GM12892 (cell line): Measurements from ENCODE around the gene PEAK3.

Source experiments
- DNase-seq: peaks from one replicate; pipeline ENCODE4 v3.0.0; 2011; ENCODE audit not compliant: insufficient read length
- FAIRE-seq: peaks from 2 replicates; lab custom pipeline; 2011; peaks lifted over from hg19 to GRCh38; lab: Jason Lieb, UNC
- POLR2A ChIP-seq: IDR thresholded peaks from 2 replicates; pipeline ENCODE4 v1.6.1; 2011; ENCODE audit warnings: low read depth, low read length, control low read depth
- POLR2AphosphoS5 ChIP-seq: IDR thresholded peaks from 2 replicates; pipeline ENCODE4 v1.6.1; 2011; ENCODE audit warnings: low read depth, low read length, control low read depth
- TAF1 ChIP-seq: IDR thresholded peaks from 2 replicates; pipeline ENCODE4 v1.6.1; 2011; ENCODE audit warnings: low read depth, mild to moderate bottlenecking, control low read depth, low read length, borderline replicate concordance

The PEAK3 gene

DNA sequence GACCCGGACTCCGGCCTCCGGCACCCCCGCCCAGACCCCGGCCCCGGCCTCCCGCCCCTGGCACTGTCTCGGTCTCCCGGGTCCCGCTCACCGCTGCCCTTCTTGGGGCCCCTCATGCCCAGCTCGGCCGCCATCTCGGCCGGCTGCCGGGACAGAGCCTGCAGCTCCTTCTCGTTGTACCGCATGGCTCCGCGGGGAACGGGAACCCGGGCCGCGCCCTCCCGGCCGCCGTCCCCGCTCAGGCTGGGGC, 46.0 kb downstream of the PEAK3 start:
- DNase-seq (no peak), FAIRE-seq (no peak)
- TF ChIP-seq TAF1 (peak; percentile 32; the same call in 1 of the 2 replicates), POLR2A (peak; percentile 23; the same call in 1 of the 2 replicates), POLR2AphosphoS5 (peak; percentile 8; the same call in 1 of the 2 replicates)

DNA sequence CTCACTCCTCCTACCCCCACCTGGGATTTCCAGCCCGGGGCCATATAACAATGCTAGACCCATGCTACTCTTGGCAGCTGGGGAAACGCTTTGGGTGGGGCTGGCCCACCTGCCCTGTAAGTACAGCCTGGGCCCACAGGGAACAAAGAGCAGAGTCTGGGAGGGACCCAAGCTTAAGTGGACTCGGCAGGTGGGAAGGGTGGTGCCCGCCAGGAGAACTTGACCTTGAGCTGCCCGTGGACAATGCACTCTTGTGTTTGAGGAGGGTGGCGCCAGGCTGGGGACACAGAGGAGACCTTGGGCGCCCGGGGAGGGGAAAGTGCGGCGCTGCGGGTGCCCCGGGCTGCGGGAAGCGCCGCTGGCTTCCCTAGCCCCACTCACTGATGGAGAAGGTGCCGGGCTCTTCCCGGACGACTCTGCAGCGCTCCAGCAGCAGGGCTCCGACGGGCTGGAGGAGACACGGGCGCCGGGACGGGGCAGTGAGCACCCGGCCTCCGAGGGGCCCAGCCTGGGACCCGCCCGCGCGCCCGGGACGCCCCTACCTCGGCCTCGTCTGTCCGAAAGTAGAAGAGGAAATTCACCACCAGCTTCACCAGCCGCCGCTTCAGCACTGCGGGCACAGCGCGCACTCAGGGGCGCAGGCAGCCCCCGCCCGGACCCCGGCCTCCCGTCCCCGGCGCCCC, 46.5 kb downstream of the PEAK3 start:
- DNase-seq (no peak), FAIRE-seq (peak; percentile 51)
- TF ChIP-seq TAF1 (no peak), POLR2AphosphoS5 (no peak), POLR2A (peak; percentile 28; the same call in 1 of the 2 replicates)

DNA sequence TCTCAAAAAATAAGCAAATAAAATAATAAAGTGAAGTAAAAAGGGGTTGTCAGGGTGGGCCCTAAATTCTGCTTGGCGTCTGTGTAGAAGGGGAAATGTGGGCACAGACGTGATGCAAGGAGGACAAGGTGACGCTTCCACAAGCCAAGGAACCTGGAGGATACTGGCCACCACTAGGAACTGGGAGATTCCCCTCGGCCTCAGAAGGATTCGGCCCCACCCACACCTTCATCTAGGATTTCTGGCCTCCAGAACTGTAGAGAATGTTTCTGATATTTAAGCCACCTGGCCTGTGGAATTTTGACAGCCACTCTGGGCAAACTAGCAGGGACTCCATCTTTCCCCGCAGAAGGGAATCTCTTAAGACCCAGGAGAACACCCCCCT, 47.0 kb downstream of the PEAK3 start:
- TF ChIP-seq TAF1 (no peak), POLR2AphosphoS5 (no peak), POLR2A (no peak)
- FAIRE-seq = no peak
- no peak for DNase-seq

DNA sequence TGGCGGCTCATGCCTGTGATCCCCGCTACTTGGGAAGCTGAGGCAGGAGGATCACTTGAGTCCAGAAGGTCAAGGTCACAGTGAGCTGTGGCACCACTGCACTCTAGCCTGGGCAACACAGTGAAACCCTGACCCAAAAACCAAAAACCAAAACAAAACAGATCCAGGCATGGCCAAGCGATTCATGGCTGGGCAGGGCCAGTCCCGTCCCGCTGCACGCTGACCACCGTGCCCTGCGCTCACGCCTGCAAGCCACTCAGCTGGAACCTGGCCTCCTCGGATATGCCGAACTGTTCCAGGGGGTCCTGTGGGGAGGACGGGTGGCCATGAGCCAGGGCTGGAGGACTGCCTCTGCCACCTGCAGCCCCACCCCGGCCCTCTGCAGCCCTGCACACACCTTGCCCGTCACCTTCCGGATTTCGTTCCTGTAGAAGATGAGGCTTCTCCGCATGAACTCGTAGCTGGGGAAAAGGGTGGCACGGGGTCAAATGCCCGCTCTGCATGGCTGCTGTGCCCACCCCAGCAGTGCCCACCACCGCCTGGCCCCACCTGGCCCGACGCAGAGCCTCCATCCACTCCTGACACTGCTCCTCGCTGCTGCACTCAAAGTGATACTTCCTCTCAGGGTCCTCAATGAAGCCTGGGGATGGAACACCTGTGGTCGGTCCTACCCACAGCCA, 48.2 kb downstream of the PEAK3 start:
- TF ChIP-seq POLR2AphosphoS5 = 0 out of 2 replicates have a peak, but pooled peaks have one; percentile 16
- no peak for TF ChIP-seq TAF1
- DNase-seq = no peak
- FAIRE-seq = no peak

DNA sequence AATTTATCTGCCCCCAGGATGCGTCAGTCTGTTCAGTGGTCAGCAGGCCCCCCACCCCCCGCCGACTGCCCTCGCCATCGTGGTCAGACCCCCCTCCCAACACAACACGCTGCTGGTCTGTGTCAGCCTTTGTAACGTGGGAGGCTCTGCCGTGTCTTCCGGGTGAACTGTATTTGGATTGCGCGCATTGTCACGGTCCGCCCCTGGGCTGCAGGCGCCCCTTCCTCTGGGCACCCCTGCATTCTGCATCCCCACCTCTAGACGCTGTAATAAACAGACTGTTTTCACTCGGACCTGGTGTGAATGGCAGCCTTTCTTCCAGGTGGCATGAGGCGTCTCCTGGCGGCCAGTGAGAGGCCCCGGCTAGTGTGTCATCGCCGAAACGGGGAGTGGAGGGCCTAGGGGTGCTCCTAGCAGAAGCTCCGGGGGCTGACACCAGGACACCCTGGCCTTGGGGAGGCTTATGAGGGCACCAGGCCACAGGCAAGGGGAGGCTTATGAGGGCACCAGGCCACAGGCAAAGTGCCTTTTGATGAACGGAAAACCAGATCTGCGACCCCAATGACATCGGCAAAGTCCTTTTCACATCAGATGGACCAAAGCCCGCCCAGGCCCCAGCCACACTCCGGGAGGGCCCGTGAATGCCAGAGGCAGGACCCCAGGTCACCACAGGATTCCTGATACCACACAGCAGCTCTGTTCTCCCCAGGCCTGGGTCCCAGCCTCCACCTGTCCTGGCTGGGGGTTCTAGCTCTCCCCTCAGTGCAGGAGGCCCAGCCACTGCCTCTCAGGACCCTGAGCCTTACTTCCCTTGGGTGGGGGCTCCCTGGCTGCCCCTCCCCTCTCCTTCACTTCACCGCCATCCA, 49.5 kb downstream of the PEAK3 start:
- no peak for TF ChIP-seq TAF1
- TF ChIP-seq POLR2A = no peak; the same call in none of the 2 replicates
- no peak for FAIRE-seq

DNA sequence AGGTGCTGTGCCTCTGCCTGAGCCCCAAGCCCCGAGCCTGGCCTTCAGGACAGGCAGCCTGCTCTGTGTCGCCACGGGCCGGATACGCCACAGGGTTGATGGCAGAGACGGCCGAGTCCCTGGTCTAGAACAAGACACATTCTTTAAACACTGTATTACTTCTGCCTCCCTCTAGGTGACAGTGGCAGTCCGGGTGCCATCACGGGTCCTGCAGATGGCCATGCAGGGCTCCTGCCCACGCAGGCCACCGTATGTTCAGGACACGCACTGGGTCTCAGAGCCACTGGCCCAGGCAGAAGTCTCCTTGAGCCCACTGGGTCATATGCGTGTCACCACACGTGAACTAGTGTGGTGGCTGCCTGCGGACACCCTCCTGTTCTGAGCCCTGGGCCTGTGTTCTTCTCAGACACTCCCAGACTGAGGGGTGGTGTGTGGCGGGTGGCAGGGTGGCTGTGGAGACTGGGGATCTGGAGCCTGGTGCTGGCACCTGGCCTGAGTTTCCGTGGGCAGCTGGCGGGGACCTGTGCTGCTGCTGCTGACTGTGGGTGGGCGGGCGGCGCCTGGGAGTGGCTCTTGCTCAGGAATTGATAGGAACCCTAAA, 50.3 kb downstream of the PEAK3 start:
- DNase-seq (no peak), FAIRE-seq (peak; percentile 24)
- TF ChIP-seq TAF1 (no peak), POLR2AphosphoS5 (peak; percentile 73), POLR2A (peak; percentile 44)

More for the DNA sequence above, 49.5 kb downstream of the PEAK3 start:
- no peak for DNase-seq

DNA sequence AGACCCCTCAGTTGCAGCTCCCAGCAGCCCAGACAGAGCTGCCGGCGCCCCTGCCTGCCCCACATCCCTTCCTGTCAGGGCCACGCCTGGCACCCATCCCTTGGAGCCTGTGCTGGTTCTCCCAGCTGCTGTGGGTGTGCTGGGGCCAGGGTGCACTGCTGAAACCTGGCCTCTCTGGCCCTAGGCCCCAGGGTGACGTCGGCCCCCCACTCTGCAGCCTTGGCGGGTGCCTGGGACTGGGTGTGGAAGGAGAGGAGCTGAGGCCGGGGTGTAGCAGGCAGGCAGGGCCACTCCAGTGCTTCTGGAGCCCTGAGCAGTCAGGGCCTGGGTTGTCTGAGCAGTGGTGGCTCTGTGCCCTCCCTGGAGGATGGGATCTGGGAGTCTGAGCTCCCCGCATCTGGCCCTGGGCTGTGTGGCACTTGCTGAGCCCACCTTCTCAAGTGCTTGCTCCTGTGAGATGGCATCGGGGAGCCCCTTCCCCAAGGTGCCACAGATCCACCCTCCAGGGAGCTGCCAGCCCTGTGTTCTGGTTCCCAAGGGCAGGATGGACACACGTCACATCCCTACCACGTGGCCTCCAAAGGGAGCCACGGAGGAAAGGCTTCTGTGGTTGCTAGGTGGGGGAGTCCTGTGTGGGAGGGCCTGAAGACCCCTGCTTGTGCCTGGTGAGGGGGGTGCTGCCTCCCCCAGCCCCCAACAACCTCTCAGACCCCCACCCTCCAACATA, 51.0 kb downstream of the PEAK3 start:
- FAIRE-seq (no peak), DNase-seq (no peak)
- no peak; the same call in 1 of the 2 replicates for TF ChIP-seq POLR2A

DNA sequence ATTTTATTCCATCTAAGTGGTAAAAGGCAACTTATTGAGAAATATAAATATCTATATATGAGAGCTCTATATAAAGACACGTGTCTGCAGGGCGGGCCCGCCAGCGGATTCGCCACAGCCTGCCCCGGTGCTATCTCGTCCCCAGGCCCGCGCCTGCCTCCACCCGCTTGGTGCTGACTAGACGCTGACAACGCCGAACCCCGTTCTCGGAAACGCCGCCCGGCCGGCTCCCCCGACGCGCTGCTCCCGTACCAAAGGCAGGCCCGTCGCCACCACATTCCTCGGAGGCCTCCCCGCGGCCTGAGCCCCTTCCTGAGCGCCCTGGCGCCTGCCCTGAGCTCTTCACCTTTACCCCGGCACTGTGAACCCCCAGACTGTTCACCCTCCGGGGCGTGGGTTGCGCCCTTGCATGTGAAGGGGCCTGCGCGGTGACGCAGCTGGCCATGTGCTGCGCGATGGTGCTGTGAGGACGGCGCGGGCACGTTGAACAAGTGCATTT, 51.9 kb downstream of the PEAK3 start:
- FAIRE-seq = no peak
- no peak for DNase-seq
- TF ChIP-seq TAF1 (no peak), POLR2A (no peak), POLR2AphosphoS5 (no peak)

DNA sequence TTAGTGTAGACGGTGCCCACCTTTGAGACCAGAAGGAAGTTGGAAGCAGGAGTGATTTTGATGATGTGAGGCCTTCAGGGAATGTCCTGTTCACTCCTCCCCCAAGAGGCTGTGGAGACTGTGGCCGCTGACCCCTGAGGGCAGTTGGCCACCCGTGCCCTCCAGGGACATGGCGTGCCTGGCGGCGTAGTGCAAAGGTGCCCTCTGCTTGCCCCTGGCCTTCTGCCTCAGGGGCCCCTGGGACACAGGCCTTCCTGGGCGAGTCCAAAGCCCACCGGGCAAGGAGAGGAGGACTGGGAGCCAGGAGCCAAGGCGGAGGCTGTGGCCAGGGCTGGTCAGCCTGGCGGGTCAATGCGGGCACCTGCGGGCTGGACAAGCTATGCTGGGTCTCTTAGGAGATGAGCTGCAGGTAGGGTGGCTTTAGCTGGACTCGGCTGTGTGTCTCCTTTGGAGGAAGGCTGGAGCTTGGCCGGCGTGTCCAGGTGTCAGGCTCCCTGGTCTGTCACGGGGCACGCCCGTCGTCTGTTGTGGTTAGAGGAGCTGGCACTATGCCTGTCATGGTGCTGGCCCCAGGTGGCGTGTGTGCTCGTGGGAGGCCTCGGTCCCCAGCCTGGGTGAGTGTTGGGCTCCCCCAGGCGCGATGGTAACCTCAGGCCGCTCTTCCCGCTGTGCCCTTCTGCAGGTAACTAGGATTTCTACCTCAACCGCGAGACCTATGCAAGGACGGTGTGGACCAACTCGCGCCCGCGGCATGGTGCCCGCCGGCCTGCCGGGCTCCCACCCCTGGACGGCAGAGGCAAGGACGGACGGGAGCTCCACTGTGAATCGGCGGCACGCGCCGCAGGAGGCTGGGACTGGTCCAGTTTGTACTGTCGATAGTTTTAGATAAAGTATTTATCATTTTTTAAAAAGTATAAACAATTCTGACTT, 52.6 kb downstream of the PEAK3 start:
- TF ChIP-seq TAF1 = no peak
- TF ChIP-seq POLR2A = no peak
- no peak; the same call in 1 of the 2 replicates for TF ChIP-seq POLR2AphosphoS5
- no peak for DNase-seq
- no peak for FAIRE-seq

DNA sequence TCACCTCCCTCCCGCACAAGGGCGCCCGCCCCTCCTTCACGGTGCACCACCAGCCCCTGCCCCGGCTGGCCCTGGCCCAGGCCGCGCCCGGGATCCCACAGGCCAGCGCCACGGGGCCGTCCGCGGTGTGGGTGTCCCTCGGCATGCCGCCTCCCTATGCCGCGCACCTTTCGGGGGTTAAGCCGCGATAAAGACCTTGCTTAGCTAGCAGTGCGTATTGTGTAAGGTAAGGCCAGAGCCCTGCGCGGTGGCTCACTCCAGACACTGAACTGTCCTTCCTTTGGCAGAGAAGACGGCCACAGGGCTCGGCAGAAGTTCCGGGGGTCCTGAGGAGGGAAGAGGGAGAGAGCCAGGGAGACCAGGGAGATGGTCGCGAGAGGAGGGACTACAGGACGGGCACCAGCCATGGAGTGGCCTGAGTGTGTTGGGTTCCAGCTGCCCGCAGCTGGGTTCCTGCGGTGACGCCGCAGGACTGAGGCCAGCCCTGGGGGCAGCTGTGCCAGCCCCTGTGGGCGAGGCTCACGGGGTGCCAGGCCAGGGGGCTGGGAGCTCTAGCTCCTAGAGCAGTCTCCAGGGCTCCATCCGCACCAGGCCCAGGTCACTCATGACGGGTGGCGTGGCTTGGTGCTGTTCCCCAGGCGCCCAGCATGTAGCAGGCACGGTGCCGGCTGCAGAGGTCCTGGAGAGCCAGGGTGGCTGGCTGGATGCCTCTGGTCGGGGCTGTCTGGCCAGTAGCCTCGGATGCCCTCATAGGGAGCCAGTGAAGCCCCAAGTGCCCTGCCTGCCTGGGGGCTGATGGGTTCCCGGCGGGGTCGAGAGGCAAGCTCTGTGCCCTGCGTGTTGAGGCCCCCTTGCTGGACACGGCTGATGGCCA, 53.6 kb downstream of the PEAK3 start:
- no peak for DNase-seq
- TF ChIP-seq TAF1 = no peak
- TF ChIP-seq POLR2A = no peak; the same call in 1 of the 2 replicates
- TF ChIP-seq POLR2AphosphoS5 = peak; percentile 4; the same call in 1 of the 2 replicates

More for the DNA sequence above, 53.6 kb downstream of the PEAK3 start:
- FAIRE-seq = no peak
